Measurements from ENCODE around the gene CAPN5. TPM values are rescaled to one million over a fixed set of nuclear protein-coding genes. Genes with fewer than 3 reads are reported as not detected.

The CAPN5 gene
- total and polyA plus RNA-seq, 2 of the 13 experiments (the other 11 are each of a cell fraction or from before 2014, with no cell fraction given): 0.27 to 1.2 TPM

- FAIRE-seq (no peak), DNase-seq (ENCODE audit: low spot score) (no peak), ATAC-seq (no peak)
- no peak overlapping the region for H2AFZ ChIP-seq (ENCODE audit: low read length)
- no peaks in the 10 kb centered on the region for H3K36me3 ChIP-seq (replicated peaks in 1 of 2; ENCODE audit: control insufficient read depth in 1 of 2, insufficient read depth in 2 of 2, low read length in 2 of 2)
- 65% methylated on average over 4 of the region's 7 CpGs for WGBS (ENCODE audit: low lambda C conversion rate)
- BruUV-seq (replicated peaks): no TSS peak
- no peak overlapping the region for H3K4me3 ChIP-seq (replicated peaks in 1 of 3; ENCODE audit: insufficient read depth in 1 of 3, low read depth in 2 of 3, low read length in 3 of 3)
- no peak overlapping the region for H3K27ac ChIP-seq (ENCODE audit: extremely low read length, insufficient read depth, low read length)
- H4K20me1 ChIP-seq (ENCODE audit: insufficient read depth, low read length): no peaks in the 10 kb centered on the region
- ChIA-PET CTCF (ENCODE audit: low intra/inter-chr PET ratio, low total read pairs) (no interaction called here), POLR2A (no interaction called here)
- no peak overlapping the region for H3K4me2 ChIP-seq (ENCODE audit: low read depth, low read length)
- peaks cover 10% of the 10 kb centered on the region for H3K4me1 ChIP-seq (ENCODE audit: insufficient read depth, low read length)
- in situ Hi-C loops (cut with HindIII; ENCODE audit: extremely low pct_ligation_motif_present, low pct_unique_long_range_greater_than_20kb) (no loop called here), intact Hi-C loops (cut with micrococcal nuclease; ENCODE audit: unreplicated experiment) (no loop called here)
- peaks cover 0 to 4% of the 10 kb centered on the region in 2 experiments; a peak in 1 of 5 replicates for H3K27me3 ChIP-seq (ENCODE audit: control insufficient read depth in 1 of 2, insufficient read depth in 2 of 2, low read length in 2 of 2)
- H3K79me2 ChIP-seq (ENCODE audit: insufficient read depth, low read length): no peaks in the 10 kb centered on the region
- H3K9me3 ChIP-seq (ENCODE audit: low read length): no peaks in the 10 kb centered on the region
- TF ChIP-seq TARDBP (CRISPR knock-in tag; IDR thresholded peaks at IDR 0.05): no peak
- TF ChIP-seq ZNF256 (CRISPR knock-in tag; conservative IDR thresholded peaks at IDR 0.05): no peak
- no peak for TF ChIP-seq KDM6A (CRISPR knock-in tag; IDR thresholded peaks at IDR 0.05; ENCODE audit: low read depth)
- TF ChIP-seq, protein P1, sequence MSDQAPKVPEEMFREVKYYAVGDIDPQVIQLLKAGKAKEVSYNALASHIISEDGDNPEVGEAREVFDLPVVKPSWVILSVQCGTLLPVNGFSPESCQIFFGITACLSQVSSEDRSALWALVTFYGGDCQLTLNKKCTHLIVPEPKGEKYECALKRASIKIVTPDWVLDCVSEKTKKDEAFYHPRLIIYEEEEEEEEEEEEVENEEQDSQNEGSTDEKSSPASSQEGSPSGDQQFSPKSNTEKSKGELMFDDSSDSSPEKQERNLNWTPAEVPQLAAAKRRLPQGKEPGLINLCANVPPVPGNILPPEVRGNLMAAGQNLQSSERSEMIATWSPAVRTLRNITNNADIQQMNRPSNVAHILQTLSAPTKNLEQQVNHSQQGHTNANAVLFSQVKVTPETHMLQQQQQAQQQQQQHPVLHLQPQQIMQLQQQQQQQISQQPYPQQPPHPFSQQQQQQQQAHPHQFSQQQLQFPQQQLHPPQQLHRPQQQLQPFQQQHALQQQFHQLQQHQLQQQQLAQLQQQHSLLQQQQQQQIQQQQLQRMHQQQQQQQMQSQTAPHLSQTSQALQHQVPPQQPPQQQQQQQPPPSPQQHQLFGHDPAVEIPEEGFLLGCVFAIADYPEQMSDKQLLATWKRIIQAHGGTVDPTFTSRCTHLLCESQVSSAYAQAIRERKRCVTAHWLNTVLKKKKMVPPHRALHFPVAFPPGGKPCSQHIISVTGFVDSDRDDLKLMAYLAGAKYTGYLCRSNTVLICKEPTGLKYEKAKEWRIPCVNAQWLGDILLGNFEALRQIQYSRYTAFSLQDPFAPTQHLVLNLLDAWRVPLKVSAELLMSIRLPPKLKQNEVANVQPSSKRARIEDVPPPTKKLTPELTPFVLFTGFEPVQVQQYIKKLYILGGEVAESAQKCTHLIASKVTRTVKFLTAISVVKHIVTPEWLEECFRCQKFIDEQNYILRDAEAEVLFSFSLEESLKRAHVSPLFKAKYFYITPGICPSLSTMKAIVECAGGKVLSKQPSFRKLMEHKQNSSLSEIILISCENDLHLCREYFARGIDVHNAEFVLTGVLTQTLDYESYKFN (CRISPR knock-in tag; conservative IDR thresholded peaks at IDR 0.05): no peak
- no peak for TF ChIP-seq SRSF1 (optimal IDR thresholded peaks at IDR 0.05; ENCODE audit: low read depth, low read length)
- no peak for TF ChIP-seq ZNF431 (CRISPR knock-in tag; IDR thresholded peaks at IDR 0.05; ENCODE audit: borderline replicate concordance, low read depth)
- no peak for TF ChIP-seq ZNF674 (CRISPR knock-in tag; IDR thresholded peaks at IDR 0.05; ENCODE audit: low read depth)
- no peak for TF ChIP-seq EED (CRISPR knock-in tag; IDR thresholded peaks at IDR 0.05)
- TF ChIP-seq CHD2 (IDR thresholded peaks at IDR 0.05; ENCODE audit: low read depth, low read length): no peak
- TF ChIP-seq SP1 (IDR thresholded peaks at IDR 0.05): no peak
- no peak for TF ChIP-seq SP1 (CRISPR knock-in tag; IDR thresholded peaks at IDR 0.05)
- TF ChIP-seq ZSCAN21 (CRISPR knock-in tag; IDR thresholded peaks at IDR 0.05; ENCODE audit: borderline replicate concordance): no peak
- TF ChIP-seq FOXJ3 (CRISPR knock-in tag; IDR thresholded peaks at IDR 0.05; ENCODE audit: borderline replicate concordance): no peak
- no peak overlapping the region for H3K9ac ChIP-seq (ENCODE audit: insufficient read depth, low read depth, low read length)
Measured at GRCh38 chr11:77117492-77117891, 50.7 kb downstream of the CAPN5 start.

Data from HepG2 (cell line).